ENCODE data around the gene ABHD16A.

The ABHD16A gene

DNA sequence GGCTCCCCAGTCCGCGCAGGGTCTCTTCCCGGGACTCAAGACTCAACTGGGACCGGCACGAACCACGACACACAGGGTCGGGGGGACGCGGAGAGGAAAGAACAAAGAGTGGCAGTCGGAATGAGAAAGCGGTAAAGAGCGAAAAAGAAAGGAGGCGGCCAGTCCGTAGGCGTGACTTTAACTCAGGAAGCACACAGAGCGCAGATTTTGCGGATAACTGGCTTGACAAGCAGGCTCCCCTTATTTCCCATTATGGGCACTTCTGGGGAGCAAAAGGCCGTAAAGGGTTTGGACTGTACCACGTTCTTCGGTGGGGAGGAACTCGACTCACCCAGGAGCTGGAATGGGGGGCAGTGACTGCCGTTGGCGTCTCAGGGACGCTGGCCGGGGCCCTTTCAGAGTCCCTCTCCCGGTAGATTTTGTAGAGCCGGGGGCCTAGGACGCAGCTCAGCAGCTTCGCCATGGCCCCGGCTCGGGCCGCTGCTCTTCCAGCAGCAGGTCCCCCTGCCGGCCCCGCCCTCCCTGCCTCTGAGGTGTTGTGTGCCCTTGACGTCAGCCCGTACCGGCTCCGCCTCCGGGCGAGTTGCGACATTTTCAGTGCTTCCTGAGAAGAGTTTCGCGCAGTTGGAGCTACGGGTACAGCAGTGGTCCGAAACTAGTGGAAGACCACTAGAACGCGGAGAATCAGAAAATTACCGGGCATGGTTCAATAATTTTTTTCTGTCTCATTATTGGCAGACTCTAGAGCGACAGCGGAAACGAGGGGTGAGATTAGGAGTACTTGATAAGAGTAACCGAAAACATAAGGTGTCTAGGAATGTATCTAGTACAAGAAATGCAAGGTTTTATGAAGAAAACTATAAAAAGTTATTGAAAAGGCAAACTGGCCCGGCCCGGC lies at the start of gene ABHD16A:
Gene ABHD16A (minus strand): TSS at position 506 of the 898 bp plus-strand sequence. CDS start 43 bp downstream, at position 463.
- TF ChIP-seq GATA3 (IDR thresholded peaks at IDR 0.05; ENCODE audit: low read depth, low read length) (no peak), GATA2 (IDR thresholded peaks at IDR 0.05; ENCODE audit: low read depth, low read length) (peak; percentile 34; the same call in 1 of the 2 replicates)

DNA sequence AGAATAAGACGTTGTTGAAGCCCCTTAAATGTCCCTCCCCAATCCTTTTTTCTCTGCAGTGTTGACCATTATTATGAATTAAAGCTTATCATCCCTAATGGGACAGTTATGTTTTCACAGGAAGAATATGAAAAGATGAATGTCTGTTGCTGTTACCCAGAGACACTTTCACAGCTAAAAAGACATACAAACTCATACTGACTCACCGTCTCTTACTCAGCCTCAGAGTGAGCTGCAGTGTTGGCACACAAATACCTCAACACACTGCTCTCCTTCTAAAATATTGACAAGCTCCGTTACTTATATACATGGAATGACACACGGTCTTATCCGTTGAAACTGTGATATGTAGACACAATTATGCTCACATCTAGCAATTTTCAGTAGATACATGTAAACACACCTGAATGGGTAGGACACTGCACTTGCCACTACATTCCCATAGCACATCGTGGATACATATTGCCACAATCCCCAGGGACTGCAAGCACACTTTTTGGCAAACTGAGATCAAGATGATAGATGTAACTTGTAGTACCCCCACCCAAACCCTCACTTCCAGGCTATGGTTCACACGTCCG lies 49.7 kb upstream of the ABHD16A start:
- TF ChIP-seq GATA3 (IDR thresholded peaks at IDR 0.05; ENCODE audit: low read depth, low read length) (no peak), GATA2 (IDR thresholded peaks at IDR 0.05; ENCODE audit: low read depth, low read length) (no peak)

DNA sequence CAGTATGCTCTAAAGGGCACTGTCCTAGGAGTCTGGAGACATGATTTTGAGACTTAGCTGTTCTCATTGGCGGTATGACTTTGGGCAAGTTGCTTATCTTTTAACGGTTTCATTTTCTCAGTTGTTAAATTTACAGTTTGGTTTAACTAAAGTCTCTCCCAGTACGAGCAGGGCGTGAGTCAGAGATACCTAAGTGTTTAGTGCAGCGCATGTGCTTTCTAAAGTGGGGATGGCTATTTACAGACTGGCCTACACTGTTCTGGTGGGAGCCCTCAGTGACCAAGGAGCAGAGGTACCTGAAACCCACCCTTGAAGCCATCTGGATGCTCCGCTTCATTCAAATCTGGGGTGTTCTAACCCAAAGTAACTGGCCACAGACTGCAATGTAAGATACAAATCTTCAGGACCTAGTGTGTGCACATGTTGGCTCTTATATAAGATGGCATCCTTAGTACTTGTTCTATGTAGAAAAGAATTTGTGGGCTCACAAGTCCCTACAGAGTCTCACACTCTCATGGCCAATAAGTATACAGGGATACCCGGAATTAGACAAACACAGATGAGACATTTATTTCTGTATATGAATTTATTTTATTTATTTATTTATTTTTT lies 47.4 kb upstream of the ABHD16A start:
- TF ChIP-seq GATA2 (IDR thresholded peaks at IDR 0.05; ENCODE audit: low read depth, low read length) (no peak), GATA3 (IDR thresholded peaks at IDR 0.05; ENCODE audit: low read depth, low read length) (no peak)

DNA sequence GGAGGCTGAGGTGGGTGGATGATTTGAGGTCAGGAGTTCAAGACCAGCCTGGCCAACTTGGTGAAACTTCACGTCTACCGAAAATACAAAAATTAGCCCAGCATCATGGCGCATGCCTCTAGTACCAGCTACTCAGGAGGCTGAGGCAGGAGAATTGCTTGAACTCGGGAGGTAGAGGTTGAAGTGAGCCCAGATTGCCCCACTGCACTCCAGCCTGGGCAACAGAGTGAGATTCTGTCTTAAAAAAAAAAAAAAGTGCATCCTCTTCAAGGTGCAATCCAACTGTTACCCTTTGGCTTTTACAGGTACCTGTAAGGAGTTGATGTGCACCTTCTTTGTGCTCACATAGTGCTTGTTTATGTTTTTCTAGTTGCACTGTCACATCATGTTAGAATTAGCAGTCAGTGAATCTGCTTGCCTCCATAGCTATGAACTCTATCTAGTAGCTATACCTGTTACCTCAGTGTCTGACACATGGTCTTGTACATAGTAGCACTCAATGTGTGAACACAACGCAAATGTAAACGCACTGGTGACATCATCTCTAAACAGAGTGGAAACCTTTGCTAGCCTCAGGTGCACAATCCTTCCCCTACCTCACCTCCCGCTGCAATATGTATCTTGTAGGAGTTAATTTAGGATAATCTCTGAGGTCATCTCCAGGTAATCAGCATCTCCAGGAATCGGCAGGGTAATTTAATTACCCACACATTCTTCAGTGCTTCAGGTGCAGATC lies 46.3 kb upstream of the ABHD16A start:
- no peak for TF ChIP-seq GATA2 (IDR thresholded peaks at IDR 0.05; ENCODE audit: low read depth, low read length)
- TF ChIP-seq GATA3 (IDR thresholded peaks at IDR 0.05; ENCODE audit: low read depth, low read length): no peak

DNA sequence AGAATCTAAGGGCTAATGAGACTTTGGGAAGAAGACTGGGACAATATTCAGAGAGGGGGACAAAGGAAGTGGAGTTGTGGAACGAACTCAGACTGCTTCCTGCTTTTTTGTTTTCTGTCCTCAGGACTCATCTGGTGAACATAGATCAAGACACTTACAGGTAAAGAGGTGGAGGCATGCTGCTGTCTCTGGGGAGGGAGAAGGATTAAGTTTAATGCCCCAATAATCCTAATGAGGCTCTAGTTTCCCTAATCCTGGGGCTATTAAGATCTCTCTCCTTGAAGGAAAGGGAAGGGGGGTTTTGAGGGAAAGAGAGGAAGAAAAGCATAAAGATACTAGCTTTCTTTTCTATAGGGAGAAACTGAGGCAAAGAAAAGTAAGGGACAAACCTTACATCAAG lies 41.3 kb upstream of the ABHD16A start:
- no peak for TF ChIP-seq GATA2 (IDR thresholded peaks at IDR 0.05; ENCODE audit: low read depth, low read length)
- TF ChIP-seq GATA3 (IDR thresholded peaks at IDR 0.05; ENCODE audit: low read depth, low read length): no peak

DNA sequence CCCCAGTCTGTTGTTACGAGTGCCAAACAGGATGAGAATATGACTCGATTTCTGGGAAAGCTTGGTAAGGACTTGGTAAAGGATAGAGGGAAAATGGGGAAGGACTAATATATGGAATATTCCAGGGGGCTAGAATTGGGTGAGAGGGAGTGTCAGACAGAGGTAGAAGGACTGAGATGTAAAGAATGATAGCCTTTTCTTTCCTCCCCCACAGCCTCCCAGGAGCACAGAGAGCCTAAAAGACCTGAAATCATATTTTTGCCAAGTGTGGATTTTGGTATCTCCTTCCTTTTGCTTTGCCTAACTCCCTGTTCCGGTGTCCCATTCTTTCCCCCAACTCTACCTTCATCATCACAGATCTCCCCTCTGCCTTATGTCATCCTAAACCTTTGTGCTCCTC lies 39.8 kb upstream of the ABHD16A start:
- TF ChIP-seq GATA2 (IDR thresholded peaks at IDR 0.05; ENCODE audit: low read depth, low read length) (no peak), GATA3 (IDR thresholded peaks at IDR 0.05; ENCODE audit: low read depth, low read length) (no peak)

DNA sequence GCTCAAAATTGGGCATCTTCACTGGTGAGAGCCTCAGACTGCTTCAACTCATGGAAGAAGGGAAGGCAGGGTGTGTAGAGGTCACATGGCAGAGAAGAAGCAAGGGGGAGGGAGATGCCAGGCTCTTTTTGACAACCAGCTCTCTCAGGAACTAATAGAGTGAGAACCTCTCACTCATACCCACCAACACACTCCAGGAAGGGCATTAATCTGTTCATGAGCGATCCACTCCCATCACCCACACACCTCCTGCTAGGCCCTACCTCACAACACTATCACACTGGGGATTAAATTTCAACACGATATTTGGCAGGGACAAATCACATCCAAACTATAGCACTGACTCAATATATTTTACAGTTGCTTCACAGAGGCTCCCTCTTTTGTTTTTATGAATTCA lies 38.7 kb upstream of the ABHD16A start:
- TF ChIP-seq GATA2 (IDR thresholded peaks at IDR 0.05; ENCODE audit: low read depth, low read length) (no peak), GATA3 (IDR thresholded peaks at IDR 0.05; ENCODE audit: low read depth, low read length) (no peak)

DNA sequence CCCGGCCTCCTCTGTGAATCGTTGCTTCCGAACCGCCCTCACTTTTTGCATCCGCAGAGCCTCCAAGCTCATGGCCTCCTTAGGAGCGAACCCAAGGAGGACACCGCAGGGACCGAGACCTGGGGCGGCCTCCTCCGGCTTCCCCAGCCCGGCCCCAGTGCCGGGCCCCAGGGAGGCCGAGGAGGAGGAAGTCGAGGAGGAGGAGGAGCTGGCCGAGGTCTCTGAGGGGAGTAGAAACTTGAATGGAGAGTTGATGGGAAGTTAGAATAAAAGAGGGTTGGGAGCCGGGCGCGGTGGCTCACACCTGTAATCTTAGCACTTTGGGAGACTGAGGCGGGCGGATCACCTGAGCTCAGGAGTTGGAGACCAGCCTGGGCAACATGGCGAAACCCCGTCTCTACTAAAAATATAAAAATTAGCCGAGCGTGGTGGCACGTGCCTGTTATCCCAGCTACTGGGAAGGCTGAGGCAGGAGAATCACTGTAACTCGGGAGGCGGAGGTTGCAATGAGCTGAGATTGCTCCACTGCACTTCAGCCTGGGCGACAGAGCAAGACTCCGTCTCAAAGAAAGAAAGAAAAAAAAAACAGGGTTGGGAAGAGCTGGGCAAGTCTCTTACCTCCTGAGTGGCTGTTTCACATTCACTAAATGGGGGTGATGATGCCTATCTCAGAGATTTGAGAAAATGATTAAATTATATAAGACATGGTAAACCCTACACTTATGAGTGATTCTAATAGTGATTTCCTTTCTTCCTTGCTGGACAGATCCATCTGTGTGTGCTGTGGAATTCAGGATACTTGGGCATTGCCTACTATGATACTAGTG lies 37.5 kb upstream of the ABHD16A start:
- TF ChIP-seq GATA3 (IDR thresholded peaks at IDR 0.05; ENCODE audit: low read depth, low read length): no peak
- no peak for TF ChIP-seq GATA2 (IDR thresholded peaks at IDR 0.05; ENCODE audit: low read depth, low read length)

DNA sequence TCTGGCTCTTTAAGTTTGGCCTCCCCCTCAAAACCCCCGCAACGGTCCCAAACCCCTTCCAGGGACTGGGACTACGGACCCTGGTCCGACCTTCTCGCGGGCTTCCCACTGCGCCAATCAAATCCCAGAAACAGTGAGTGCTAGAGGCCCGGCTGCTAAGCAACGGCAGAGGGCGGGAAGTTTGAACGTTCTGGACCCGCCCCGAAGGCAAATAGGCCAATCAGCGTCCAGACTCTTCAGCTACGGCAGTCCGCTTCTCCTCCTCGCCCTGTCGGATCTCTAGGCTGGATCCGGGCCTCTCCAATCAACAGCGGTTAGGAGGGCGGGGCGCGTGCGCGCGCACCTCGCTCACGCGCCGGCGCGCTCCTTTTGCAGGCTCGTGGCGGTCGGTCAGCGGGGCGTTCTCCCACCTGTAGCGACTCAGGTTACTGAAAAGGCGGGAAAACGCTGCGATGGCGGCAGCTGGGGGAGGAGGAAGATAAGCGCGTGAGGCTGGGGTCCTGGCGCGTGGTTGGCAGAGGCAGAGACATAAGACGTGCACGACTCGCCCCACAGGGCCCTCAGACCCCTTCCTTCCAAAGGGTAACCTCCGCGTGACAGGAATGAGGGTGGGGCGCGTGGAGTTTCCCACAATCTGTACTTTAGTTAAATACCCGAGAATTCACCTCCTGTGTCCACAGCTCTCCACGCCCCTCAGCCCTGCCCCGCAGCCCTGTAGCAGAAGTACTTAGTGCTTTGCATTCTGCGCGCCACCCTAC lies 36.7 kb upstream of the ABHD16A start, which contains the start of gene MSH5:
Gene MSH5 (plus strand): TSS at position 367 of the 758 bp plus-strand sequence. CDS start 462 bp downstream, outside the sequence.
- TF ChIP-seq GATA2 (IDR thresholded peaks at IDR 0.05; ENCODE audit: low read depth, low read length) (no peak), GATA3 (IDR thresholded peaks at IDR 0.05; ENCODE audit: low read depth, low read length) (no peak)

- TF ChIP-seq GATA2 (IDR thresholded peaks at IDR 0.05; ENCODE audit: low read depth, low read length): no peak
- no peak for TF ChIP-seq GATA3 (IDR thresholded peaks at IDR 0.05; ENCODE audit: low read depth, low read length)
Measured at GRCh38 chr6:31737991-31738979, 35.2 kb upstream of the ABHD16A start.

GRCh38 chr6:31737315-31737990 lies 34.3 kb upstream of the ABHD16A start:
- TF ChIP-seq GATA2 (IDR thresholded peaks at IDR 0.05; ENCODE audit: low read depth, low read length): no peak
- TF ChIP-seq GATA3 (IDR thresholded peaks at IDR 0.05; ENCODE audit: low read depth, low read length): no peak

All from SH-SY5Y (cell line).